ENCODE results near the gene MNAT1.

- TF ChIP-seq, protein P1, sequence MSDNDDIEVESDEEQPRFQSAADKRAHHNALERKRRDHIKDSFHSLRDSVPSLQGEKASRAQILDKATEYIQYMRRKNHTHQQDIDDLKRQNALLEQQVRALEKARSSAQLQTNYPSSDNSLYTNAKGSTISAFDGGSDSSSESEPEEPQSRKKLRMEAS (IDR thresholded peaks at IDR 0.05; ENCODE audit: low read depth), result no peak
- TF ChIP-seq, protein P2, sequence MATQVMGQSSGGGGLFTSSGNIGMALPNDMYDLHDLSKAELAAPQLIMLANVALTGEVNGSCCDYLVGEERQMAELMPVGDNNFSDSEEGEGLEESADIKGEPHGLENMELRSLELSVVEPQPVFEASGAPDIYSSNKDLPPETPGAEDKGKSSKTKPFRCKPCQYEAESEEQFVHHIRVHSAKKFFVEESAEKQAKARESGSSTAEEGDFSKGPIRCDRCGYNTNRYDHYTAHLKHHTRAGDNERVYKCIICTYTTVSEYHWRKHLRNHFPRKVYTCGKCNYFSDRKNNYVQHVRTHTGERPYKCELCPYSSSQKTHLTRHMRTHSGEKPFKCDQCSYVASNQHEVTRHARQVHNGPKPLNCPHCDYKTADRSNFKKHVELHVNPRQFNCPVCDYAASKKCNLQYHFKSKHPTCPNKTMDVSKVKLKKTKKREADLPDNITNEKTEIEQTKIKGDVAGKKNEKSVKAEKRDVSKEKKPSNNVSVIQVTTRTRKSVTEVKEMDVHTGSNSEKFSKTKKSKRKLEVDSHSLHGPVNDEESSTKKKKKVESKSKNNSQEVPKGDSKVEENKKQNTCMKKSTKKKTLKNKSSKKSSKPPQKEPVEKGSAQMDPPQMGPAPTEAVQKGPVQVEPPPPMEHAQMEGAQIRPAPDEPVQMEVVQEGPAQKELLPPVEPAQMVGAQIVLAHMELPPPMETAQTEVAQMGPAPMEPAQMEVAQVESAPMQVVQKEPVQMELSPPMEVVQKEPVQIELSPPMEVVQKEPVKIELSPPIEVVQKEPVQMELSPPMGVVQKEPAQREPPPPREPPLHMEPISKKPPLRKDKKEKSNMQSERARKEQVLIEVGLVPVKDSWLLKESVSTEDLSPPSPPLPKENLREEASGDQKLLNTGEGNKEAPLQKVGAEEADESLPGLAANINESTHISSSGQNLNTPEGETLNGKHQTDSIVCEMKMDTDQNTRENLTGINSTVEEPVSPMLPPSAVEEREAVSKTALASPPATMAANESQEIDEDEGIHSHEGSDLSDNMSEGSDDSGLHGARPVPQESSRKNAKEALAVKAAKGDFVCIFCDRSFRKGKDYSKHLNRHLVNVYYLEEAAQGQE (IDR thresholded peaks at IDR 0.05; ENCODE audit: low read depth, low read length), result no peak
- TF ChIP-seq RAD21 (IDR thresholded peaks at IDR 0.05; ENCODE audit: low read length), result no peak
These were observed 128.7 kb downstream of the MNAT1 start for GRCh38 chr14:60863249-60863648.
